Heart left ventricle (tissue), 16 donors: ENCODE data around the gene UBE2L3. TPM values are rescaled to one million over a fixed set of nuclear protein-coding genes. Genes with fewer than 3 reads are reported as not detected.
A peak's percentile ranks its signal among the peaks of the same experiment; 100 is the strongest.
"Not testable (repeated sequence)": the region's sequence is repeated elsewhere in the genome, so short reads cannot be mapped to it uniquely, and the experiment has no call there.

Source experiments
- ATAC-seq, 4 donors: fragments of 200-7000 bp; cut with Tn5 transposase; one replicate each; pipeline ENCODE4 v1.9.1; 2020 to 2022; ENCODE audit warnings: moderate library complexity in 4 of 4, mild to moderate bottlenecking in 3 of 4, moderate number of reproducible peaks in 1 of 4
- DNase-seq, 5 donors: peaks; one replicate each; pipeline ENCODE4 v3.0.0-alpha.2; 2020
- H3K27ac ChIP-seq, 12 donors: fragments of 200-600 bp; sonication (generic) in 4 of 12; one replicate each; pipeline versions ENCODE4 v1.5.0 to v1.8.0; 2016 to 2022; ENCODE audit warnings: mild to moderate bottlenecking in 2 of 12
- H3K27me3 ChIP-seq, 9 donors: fragments of 200-600 bp; sonication (generic) in 2 of 9; one replicate each; pipeline versions ENCODE4 v1.5.1 to v1.8.0; 2016 to 2022; ENCODE audit warnings: mild to moderate bottlenecking in 3 of 9
- H3K36me3 ChIP-seq, 9 donors: fragments of 200-600 bp; sonication (generic) in 2 of 9; one replicate each; pipeline versions ENCODE4 v1.5.0 to v1.8.0; 2018 to 2022; ENCODE audit warnings: mild to moderate bottlenecking in 2 of 9
- H3K4me1 ChIP-seq, 12 donors: fragments of 200-600 bp; sonication (generic) in 4 of 12; one replicate each; pipeline versions ENCODE4 v1.5.0 to v1.8.0; 2016 to 2022; ENCODE audit warnings: mild to moderate bottlenecking in 3 of 12
- H3K4me3 ChIP-seq, 12 donors: fragments of 200-600 bp; sonication (generic) in 4 of 12; one replicate each; pipeline versions ENCODE4 v1.5.0 to v1.8.0; 2017 to 2022; ENCODE audit warnings: mild to moderate bottlenecking in 9 of 12, moderate library complexity in 4 of 12
- H3K9me3 ChIP-seq, 12 donors: fragments of 200-600 bp; sonication (generic) in 4 of 12; one replicate each; pipeline versions ENCODE4 v1.5.0 to v1.8.0; 2016 to 2022; ENCODE audit warnings: mild to moderate bottlenecking in 1 of 12
- CTCF ChIP-seq, 12 donors: fragments of 200-600 bp; sonication (generic) in 4 of 12; IDR thresholded peaks; one replicate each; pipeline versions ENCODE4 v1.5.0 to v1.8.0; 2018 to 2022; ENCODE audit warnings: antibody characterized with exemption in 12 of 12, mild to moderate bottlenecking in 5 of 12
- POLR2A ChIP-seq, 2 donors: fragments of 450-650 bp; IDR thresholded peaks; one replicate each; pipeline ENCODE4 v1.6.1; 2017; ENCODE audit warnings: antibody characterized with exemption in 2 of 2, mild to moderate bottlenecking in 2 of 2, moderate library complexity in 2 of 2
- whole genome bisulfite sequencing, 4 donors: extraction: QIAGEN DNeasy Blood & Tissue Kit in 2 of 4; methylation state at CpG; one replicate each; pipeline versions ENCODE4 v1.1.5 to v1.1.7; 2013 to 2018; 5-methylcytosine and 5-hydroxymethylcytosine counted together
- intact Hi-C, 10 donors: fragments of 100-400 bp; cut with DNase I; formaldehyde crosslinking; loops; one replicate each; pipeline versions ENCODE4 v1.11.1 to v1.14.2; 2022
- polyA plus RNA-seq, 2 donors: library from polyadenylated mRNA; stranded (reverse); fragments of 200-250 nt; gene quantifications; one replicate each; pipeline ENCODE4 v1.2.3, GENCODE V29; 2013
- total RNA-seq, 9 donors: library from RNA; depleted of rRNA in 2 of 9; stranded (reverse); fragments of >200 nt in 2 of 9; fragmentation: NEBNext Ultra II Directional in 3 of 9; extraction: Animal tissue kit (Norgen Biotek cat#: 25700) in 3 of 9; gene quantifications; one replicate each; pipeline versions ENCODE4 v1.1.0 to v1.2.4, GENCODE V29; 2016 to 2023
- donor health status: ischemic (EF 13 %, LVEDD 7.1; RV severe dilation, severe dysfunction).
- donor health status: healthy with polysubstance abuse.
- donor health status: DM: no; HTN: yes; CAD: no.
- donor health status: DM: no; HTN: no; CAD: no.
- donor health status: ischemic (EF 25% LVEDD 6.9; RV normal size, moderate dysfunction).
- donor health status: ischemic (EF 25% LVEDD 5.7; RV mildly dilated, moderate dysfunction).
- donor health status: healthy.
- donor health status: DM: yes; HTN: yes; CAD: no.
- donor health status: ischemic (EF 35%, LVEDD 5.7; RV mildly dilated, moderate dysfunction).
- donor health status: nonischemic (EF 11% LVEDD 7.7; RV severe dilation, severe dysfunction).
- donor health status: DM: yes; HTN: yes; CAD: no.
- donor health status: PGD.
- donor health status: ischemic (EF 29% LVEDD 5.4; RV normal size, mild dysfunction).
- donor health status: nonischemic (EF 23%, LVEDD 6.1; RV moderate dilation, normal function).

UBE2L3 gene
- total and polyA plus RNA-seq, 11 donors: 42.9 to 73.1 (median 54.7) TPM

DNA sequence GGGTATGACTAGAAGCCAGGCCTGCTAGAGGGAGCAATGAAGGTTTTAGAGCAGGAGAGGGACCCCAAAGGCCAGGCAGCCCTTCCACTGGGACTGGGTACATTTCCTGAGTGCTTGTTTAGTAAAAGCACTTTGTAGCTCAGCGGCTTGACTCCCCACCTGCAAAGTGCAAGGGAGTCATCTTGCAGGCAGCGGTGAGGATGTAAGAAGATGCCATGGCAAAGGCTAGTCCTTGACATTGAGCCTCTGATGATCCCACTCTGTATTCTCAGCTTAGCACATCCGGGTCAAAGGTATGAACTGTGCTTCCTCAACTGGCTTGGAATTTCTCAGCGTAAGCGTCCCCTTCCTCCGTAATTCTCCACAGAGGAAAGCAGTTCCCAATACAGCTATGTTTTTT lies 3.1 kb upstream of the UBE2L3 start:
- Histone ChIP-seq H3K9me3 (no peaks in the 10 kb centered on the region), H3K27me3 (no peaks in the 10 kb centered on the region), H3K4me3 (no peak overlapping the region), H3K36me3 (no peaks in the 10 kb centered on the region), H3K27ac (no peak overlapping the region), H3K4me1 (peaks cover 2 to 13% (median 11%) of the 10 kb centered on the region in 12 donors)
- WGBS, 4 donors: 77 to 88% (median 82%) methylated on average over 6 of the region's 6 CpGs
- intact Hi-C loops: no loop called here
- no peak for TF ChIP-seq CTCF (IDR thresholded peaks at IDR 0.05)
- no peak for TF ChIP-seq POLR2A (IDR thresholded peaks at IDR 0.05)
- ATAC-seq (no peak), DNase-seq (no peak)

GRCh38 chr22:21568347-21569075 lies 997 bp downstream of the UBE2L3 start:
- ATAC-seq (peak in 3 of 4 donors; percentile 17 to 54 (median 29)), DNase-seq (no peak)
- TF ChIP-seq CTCF (IDR thresholded peaks at IDR 0.05) (no peak), POLR2A (IDR thresholded peaks at IDR 0.05) (no peak)
- Histone ChIP-seq H3K27ac (peak overlapping the region in 11 of 12 donors; percentile 80 to 97 (median 88)), H3K9me3 (no peaks in the 10 kb centered on the region), H3K27me3 (no peaks in the 10 kb centered on the region), H3K4me3 (peak overlapping the region; percentile 75 to 99 (median 92)), H3K36me3 (peaks cover 0 to 6% (median 0%) of the 10 kb centered on the region in 9 donors), H3K4me1 (peaks cover 4 to 54% (median 46%) of the 10 kb centered on the region in 12 donors)
- 1% methylated on average over 23 to 26 of the region's 26 CpGs for WGBS, 4 donors
- intact Hi-C loops: no loop called here

DNA sequence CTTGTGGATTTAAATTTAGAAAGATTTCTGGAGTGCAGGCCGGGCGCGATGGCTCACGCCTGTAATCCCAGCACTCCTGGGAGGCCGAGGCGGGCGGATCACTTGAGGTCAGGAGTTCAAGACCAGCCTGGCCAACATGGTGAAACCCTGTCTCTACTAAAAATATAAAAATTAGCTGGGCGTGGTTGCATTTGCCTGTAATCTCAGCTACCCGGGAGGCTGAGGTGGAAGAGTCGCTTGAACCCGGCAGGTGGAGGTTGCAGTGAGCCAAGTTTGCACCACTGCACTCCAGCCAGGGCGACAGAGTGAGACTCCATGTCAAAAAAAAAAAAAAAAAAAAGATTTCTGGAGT lies 1.5 kb downstream of the UBE2L3 start:
- H3K27me3 ChIP-seq, intact Hi-C loops, H3K36me3 ChIP-seq, H3K9me3 ChIP-seq, DNase-seq, ATAC-seq: not testable (repeated sequence)
- Histone ChIP-seq H3K4me3 (peak overlapping the region; percentile 75 to 99 (median 92)), H3K27ac (peak overlapping the region in 4 of 12 donors; percentile 88 to 97 (median 94)), H3K4me1 (peaks cover 4 to 59% (median 51%) of the 10 kb centered on the region in 12 donors)
- 36 to 47% (median 39%) methylated on average over 12 of the region's 12 CpGs for WGBS, 4 donors

- no peaks in the 10 kb centered on the region for H3K9me3 ChIP-seq
- no peak for DNase-seq
- ATAC-seq: no peak
- TF ChIP-seq CTCF (IDR thresholded peaks at IDR 0.05) (no peak), POLR2A (IDR thresholded peaks at IDR 0.05) (no peak)
- intact Hi-C loops: loop anchor here in 2 of 10 donors (5.0 kb wide), 2 partner anchors 38 to 53 kb away; no protein-coding TSS in a partner anchor
- H3K4me3 ChIP-seq: peak overlapping the region in 7 of 12 donors; percentile 75 to 99 (median 94)
- H3K27ac ChIP-seq: peak overlapping the region in 2 of 12 donors; percentile 59 to 94
- no peaks in the 10 kb centered on the region for H3K27me3 ChIP-seq
- peaks cover 0 to 6% (median 0%) of the 10 kb centered on the region in 9 donors for H3K36me3 ChIP-seq
- H3K4me1 ChIP-seq: peaks cover 4 to 65% (median 57%) of the 10 kb centered on the region in 12 donors
- 56 to 61% (median 59%) methylated on average over 8 of the region's 8 CpGs for WGBS, 4 donors
These were observed 2.1 kb downstream of the UBE2L3 start for GRCh38 chr22:21569459-21570170.
